ENCODE results near the gene BOD1.

DNA sequence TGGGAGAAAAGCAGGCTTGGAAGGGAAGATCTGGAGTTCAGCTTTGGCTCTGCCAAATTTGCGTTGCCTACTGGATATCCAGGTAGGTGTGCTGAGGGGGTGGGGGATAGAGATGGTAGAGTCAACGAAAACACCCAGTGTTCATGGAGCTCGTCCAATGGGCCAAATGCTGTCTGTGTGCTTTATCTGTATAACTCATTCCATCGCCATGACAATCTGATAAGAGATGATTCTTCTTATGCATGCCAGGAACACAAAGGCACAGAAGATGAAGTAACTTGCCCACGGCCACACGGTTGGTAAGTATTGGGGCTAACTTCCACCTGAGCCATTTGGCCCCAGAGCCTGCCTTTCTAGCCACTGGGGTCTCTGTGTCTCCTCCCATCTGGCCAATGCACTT is 53.2 kb downstream of the BOD1 start:
- no peak for TF ChIP-seq CTCF (conservative IDR thresholded peaks at IDR 0.05)
- no peak for TF ChIP-seq ZFX (IDR thresholded peaks at IDR 0.05)

All from C4-2B (cell line).